ENCODE results near the gene ASMTL.

- TF ChIP-seq, protein P1, sequence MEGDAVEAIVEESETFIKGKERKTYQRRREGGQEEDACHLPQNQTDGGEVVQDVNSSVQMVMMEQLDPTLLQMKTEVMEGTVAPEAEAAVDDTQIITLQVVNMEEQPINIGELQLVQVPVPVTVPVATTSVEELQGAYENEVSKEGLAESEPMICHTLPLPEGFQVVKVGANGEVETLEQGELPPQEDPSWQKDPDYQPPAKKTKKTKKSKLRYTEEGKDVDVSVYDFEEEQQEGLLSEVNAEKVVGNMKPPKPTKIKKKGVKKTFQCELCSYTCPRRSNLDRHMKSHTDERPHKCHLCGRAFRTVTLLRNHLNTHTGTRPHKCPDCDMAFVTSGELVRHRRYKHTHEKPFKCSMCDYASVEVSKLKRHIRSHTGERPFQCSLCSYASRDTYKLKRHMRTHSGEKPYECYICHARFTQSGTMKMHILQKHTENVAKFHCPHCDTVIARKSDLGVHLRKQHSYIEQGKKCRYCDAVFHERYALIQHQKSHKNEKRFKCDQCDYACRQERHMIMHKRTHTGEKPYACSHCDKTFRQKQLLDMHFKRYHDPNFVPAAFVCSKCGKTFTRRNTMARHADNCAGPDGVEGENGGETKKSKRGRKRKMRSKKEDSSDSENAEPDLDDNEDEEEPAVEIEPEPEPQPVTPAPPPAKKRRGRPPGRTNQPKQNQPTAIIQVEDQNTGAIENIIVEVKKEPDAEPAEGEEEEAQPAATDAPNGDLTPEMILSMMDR (IDR thresholded peaks at IDR 0.05; ENCODE audit: borderline replicate concordance, extremely low read depth, low read length, poor library complexity, severe bottlenecking), result no peak
- TF ChIP-seq EZH2 (IDR thresholded peaks at IDR 0.05; ENCODE audit: borderline replicate concordance, low read depth, low read length, severe bottlenecking), result no peak
Observed at GRCh38 chrX:1476682-1477081, 24.0 kb upstream of the ASMTL start.

All from DND-41 (cell line).